ENCODE measurements around the gene RXRG. TPM values are rescaled to one million over a fixed set of nuclear protein-coding genes. Genes with fewer than 3 reads are reported as not detected.
"Not testable (repeated sequence)": the region's sequence is repeated elsewhere in the genome, so short reads cannot be mapped to it uniquely, and the experiment has no call there.

RXRG gene
- total RNA-seq, 1 donor from 2014 or later, result not detected

GRCh38 chr1:165467706-165468105 lies 22.8 kb upstream of the RXRG start:
- Mint-ChIP-seq H3K4me3 (no peak overlapping the region), H3K27ac (no peak overlapping the region), H3K9me3 (no peaks in the 10 kb centered on the region), H3K4me1 (no peaks in the 10 kb centered on the region), H3K27me3 (peaks cover 23% of the 10 kb centered on the region), H3K36me3 (ENCODE audit: low read depth) (no peaks in the 10 kb centered on the region)
- intact Hi-C loops (cut with micrococcal nuclease), result no loop called here
- DNase-seq, result no peak

- no peaks in the 10 kb centered on the region for H3K9me3 Mint-ChIP-seq
- intact Hi-C loops (cut with micrococcal nuclease), result no loop called here
- no peak overlapping the region for H3K4me3 Mint-ChIP-seq
- no peaks in the 10 kb centered on the region for H3K4me1 Mint-ChIP-seq
- no peaks in the 10 kb centered on the region for H3K36me3 Mint-ChIP-seq (ENCODE audit: low read depth)
- H3K27ac Mint-ChIP-seq, result no peak overlapping the region
- DNase-seq, result no peak
- peaks cover 23% of the 10 kb centered on the region for H3K27me3 Mint-ChIP-seq
Measured at GRCh38 chr1:165463978-165464377, 19.1 kb upstream of the RXRG start.

- DNase-seq; H3K27ac Mint-ChIP-seq; H3K9me3 Mint-ChIP-seq; intact Hi-C loops (cut with micrococcal nuclease); H3K4me3 Mint-ChIP-seq; H3K4me1 Mint-ChIP-seq; H3K36me3 Mint-ChIP-seq (ENCODE audit: low read depth): not testable (repeated sequence)
- H3K27me3 Mint-ChIP-seq, result peaks cover 35% of the 10 kb centered on the region
Measured at GRCh38 chr1:165459683-165460082, 14.8 kb upstream of the RXRG start.

- no peaks in the 10 kb centered on the region for H3K4me1 Mint-ChIP-seq
- peaks cover 34% of the 10 kb centered on the region for H3K27me3 Mint-ChIP-seq
- intact Hi-C loops (cut with micrococcal nuclease), result no loop called here
Measured at GRCh38 chr1:165456861-165457260, 11.9 kb upstream of the RXRG start.

GRCh38 chr1:165456114-165456513 lies 11.2 kb upstream of the RXRG start:
- intact Hi-C loops (cut with micrococcal nuclease), result no loop called here
- no peaks in the 10 kb centered on the region for H3K36me3 Mint-ChIP-seq (ENCODE audit: low read depth)
- no peak overlapping the region for H3K4me3 Mint-ChIP-seq
- no peaks in the 10 kb centered on the region for H3K4me1 Mint-ChIP-seq
- peaks cover 34% of the 10 kb centered on the region for H3K27me3 Mint-ChIP-seq
- no peak overlapping the region for H3K27ac Mint-ChIP-seq
- DNase-seq, result no peak
- H3K9me3 Mint-ChIP-seq, result no peaks in the 10 kb centered on the region

More at GRCh38 chr1:165456861-165457260, 11.9 kb upstream of the RXRG start:
- H3K27ac Mint-ChIP-seq, result no peak overlapping the region
- H3K36me3 Mint-ChIP-seq (ENCODE audit: low read depth), result no peaks in the 10 kb centered on the region
- no peak for DNase-seq
- no peaks in the 10 kb centered on the region for H3K9me3 Mint-ChIP-seq
- H3K4me3 Mint-ChIP-seq, result no peak overlapping the region

- no peaks in the 10 kb centered on the region for H3K36me3 Mint-ChIP-seq (ENCODE audit: low read depth)
- H3K27ac Mint-ChIP-seq, result no peak overlapping the region
- peaks cover 39% of the 10 kb centered on the region for H3K27me3 Mint-ChIP-seq
- intact Hi-C loops (cut with micrococcal nuclease), result no loop called here
- DNase-seq, result no peak
- H3K4me3 Mint-ChIP-seq, result no peak overlapping the region
- H3K4me1 Mint-ChIP-seq, result no peaks in the 10 kb centered on the region
- no peaks in the 10 kb centered on the region for H3K9me3 Mint-ChIP-seq
Measured at GRCh38 chr1:165455111-165455510, 10.2 kb upstream of the RXRG start.

GRCh38 chr1:165454091-165454610 lies 9.2 kb upstream of the RXRG start:
- H3K36me3 Mint-ChIP-seq (ENCODE audit: low read depth), result no peaks in the 10 kb centered on the region
- H3K4me3 Mint-ChIP-seq, result no peak overlapping the region

GRCh38 chr1:165452336-165453130 lies 7.6 kb upstream of the RXRG start:
- intact Hi-C loops (cut with micrococcal nuclease), result no loop called here
- Mint-ChIP-seq H3K27me3 (peaks cover 36% of the 10 kb centered on the region), H3K9me3 (no peaks in the 10 kb centered on the region), H3K27ac (no peak overlapping the region), H3K4me1 (no peaks in the 10 kb centered on the region), H3K4me3 (no peak overlapping the region), H3K36me3 (ENCODE audit: low read depth) (no peaks in the 10 kb centered on the region)
- DNase-seq, result no peak

More at GRCh38 chr1:165454091-165454610, 9.2 kb upstream of the RXRG start:
- H3K27ac Mint-ChIP-seq, result no peak overlapping the region
- peaks cover 34% of the 10 kb centered on the region for H3K27me3 Mint-ChIP-seq
- H3K4me1 Mint-ChIP-seq, result no peaks in the 10 kb centered on the region
- intact Hi-C loops (cut with micrococcal nuclease), result no loop called here
- H3K9me3 Mint-ChIP-seq, result no peaks in the 10 kb centered on the region
- no peak for DNase-seq

- Mint-ChIP-seq H3K36me3 (ENCODE audit: low read depth) (no peaks in the 10 kb centered on the region), H3K27me3 (peaks cover 41% of the 10 kb centered on the region), H3K27ac (no peak overlapping the region), H3K9me3 (peaks cover 4% of the 10 kb centered on the region), H3K4me1 (no peaks in the 10 kb centered on the region), H3K4me3 (no peak overlapping the region)
- DNase-seq, result no peak
- intact Hi-C loops (cut with micrococcal nuclease), result no loop called here
Measured at GRCh38 chr1:165451691-165452090, 6.8 kb upstream of the RXRG start.

- H3K27me3 Mint-ChIP-seq, result peaks cover 29% of the 10 kb centered on the region
- H3K4me3 Mint-ChIP-seq, result no peak overlapping the region
Measured at GRCh38 chr1:165449131-165449530, 4.2 kb upstream of the RXRG start.

GRCh38 chr1:165445388-165445787 lies 462 bp upstream of the RXRG start:
- Mint-ChIP-seq H3K27me3 (peaks cover 39% of the 10 kb centered on the region), H3K4me1 (peaks cover 3% of the 10 kb centered on the region), H3K27ac (no peak overlapping the region), H3K4me3 (no peak overlapping the region), H3K36me3 (ENCODE audit: low read depth) (no peaks in the 10 kb centered on the region), H3K9me3 (peaks cover 4% of the 10 kb centered on the region)
- intact Hi-C loops (cut with micrococcal nuclease), result no loop called here
- DNase-seq, result no peak

More at GRCh38 chr1:165449131-165449530, 4.2 kb upstream of the RXRG start:
- no peaks in the 10 kb centered on the region for H3K4me1 Mint-ChIP-seq
- no peak for DNase-seq
- no peaks in the 10 kb centered on the region for H3K36me3 Mint-ChIP-seq (ENCODE audit: low read depth)
- no peak overlapping the region for H3K27ac Mint-ChIP-seq
- intact Hi-C loops (cut with micrococcal nuclease), result no loop called here
- H3K9me3 Mint-ChIP-seq, result peaks cover 4% of the 10 kb centered on the region

GRCh38 chr1:165443539-165444311 lies 1.2 kb downstream of the RXRG start:
- Mint-ChIP-seq H3K4me1 (peaks cover 3% of the 10 kb centered on the region), H3K27ac (no peak overlapping the region), H3K9me3 (peaks cover 4% of the 10 kb centered on the region), H3K27me3 (peaks cover 44% of the 10 kb centered on the region), H3K36me3 (ENCODE audit: low read depth) (no peaks in the 10 kb centered on the region), H3K4me3 (no peak overlapping the region)
- intact Hi-C loops (cut with micrococcal nuclease), result no loop called here
- DNase-seq, result no peak

- no peaks in the 10 kb centered on the region for H3K36me3 Mint-ChIP-seq (ENCODE audit: low read depth)
- peaks cover 4% of the 10 kb centered on the region for H3K9me3 Mint-ChIP-seq
- H3K27me3 Mint-ChIP-seq, result peaks cover 36% of the 10 kb centered on the region
- DNase-seq, result no peak
- intact Hi-C loops (cut with micrococcal nuclease), result no loop called here
- no peak overlapping the region for H3K4me3 Mint-ChIP-seq
- no peak overlapping the region for H3K27ac Mint-ChIP-seq
- peaks cover 3% of the 10 kb centered on the region for H3K4me1 Mint-ChIP-seq
Measured at GRCh38 chr1:165442653-165443052, 2.3 kb downstream of the RXRG start.

- Mint-ChIP-seq H3K36me3 (ENCODE audit: low read depth) (no peaks in the 10 kb centered on the region), H3K4me1 (peaks cover 3% of the 10 kb centered on the region), H3K9me3 (peaks cover under 1% of the 10 kb centered on the region), H3K27ac (no peak overlapping the region), H3K27me3 (peaks cover 35% of the 10 kb centered on the region), H3K4me3 (no peak overlapping the region)
- intact Hi-C loops (cut with micrococcal nuclease), result no loop called here
- no peak for DNase-seq
Measured at GRCh38 chr1:165442053-165442452, 2.9 kb downstream of the RXRG start.

All from activated CD4-positive, alpha-beta T cell treated with anti-CD3 and anti-CD28 coated beads, Interleukin-2, amount 10 ng/mL, durations not matched to agents 24 days and 14 days (primary cell).